IPS-NIHi7 (cell line): ENCODE measurements around the gene CTF1.
"Not testable (repeated sequence)": the region's sequence is repeated elsewhere in the genome, so short reads cannot be mapped to it uniquely, and the experiment has no call there.

Source experiments
- DNase-seq: peaks from one replicate; pipeline ENCODE4 v3.0.0; 2012; ENCODE audit warnings: mixed read lengths; ENCODE audit errors: extremely low spot score

The CTF1 gene, protein sequence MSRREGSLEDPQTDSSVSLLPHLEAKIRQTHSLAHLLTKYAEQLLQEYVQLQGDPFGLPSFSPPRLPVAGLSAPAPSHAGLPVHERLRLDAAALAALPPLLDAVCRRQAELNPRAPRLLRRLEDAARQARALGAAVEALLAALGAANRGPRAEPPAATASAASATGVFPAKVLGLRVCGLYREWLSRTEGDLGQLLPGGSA

DNA sequence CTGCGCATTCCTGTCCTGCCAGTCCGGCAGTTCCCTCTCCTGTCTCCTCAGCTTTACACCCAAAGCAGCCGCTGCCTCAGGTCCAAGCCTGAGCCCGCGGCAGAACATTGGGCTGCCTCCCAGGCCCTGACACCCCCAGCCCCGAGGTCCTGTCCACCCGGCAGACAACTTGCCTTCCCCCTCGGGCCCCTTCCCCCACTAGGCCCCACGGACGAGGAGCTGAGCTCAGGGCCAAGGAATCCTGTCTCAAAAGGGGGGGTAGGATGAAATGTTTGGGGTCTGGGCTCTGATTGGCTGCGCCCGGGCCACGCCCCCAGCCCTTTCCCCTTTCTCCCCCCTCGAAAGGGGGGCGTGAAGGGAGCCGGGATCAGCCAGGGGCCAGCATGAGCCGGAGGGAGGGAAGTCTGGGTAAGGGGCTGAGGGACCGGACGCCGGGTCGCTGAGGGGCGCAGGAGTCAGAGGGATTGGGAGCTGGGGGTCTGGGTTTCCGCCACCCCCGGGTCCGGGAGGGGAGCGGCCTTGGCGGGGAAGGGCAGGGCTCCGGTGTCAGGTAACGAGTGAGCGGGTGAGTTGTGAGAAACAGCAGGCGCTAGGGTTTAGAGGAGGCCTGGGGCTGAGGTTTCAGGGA, at the start of gene CTF1:
Gene CTF1 (plus strand): TSS at position 354 of the 628 bp plus-strand sequence. CDS start 30 bp downstream, at position 384.
- DNase-seq, result peak; percentile 77

DNA sequence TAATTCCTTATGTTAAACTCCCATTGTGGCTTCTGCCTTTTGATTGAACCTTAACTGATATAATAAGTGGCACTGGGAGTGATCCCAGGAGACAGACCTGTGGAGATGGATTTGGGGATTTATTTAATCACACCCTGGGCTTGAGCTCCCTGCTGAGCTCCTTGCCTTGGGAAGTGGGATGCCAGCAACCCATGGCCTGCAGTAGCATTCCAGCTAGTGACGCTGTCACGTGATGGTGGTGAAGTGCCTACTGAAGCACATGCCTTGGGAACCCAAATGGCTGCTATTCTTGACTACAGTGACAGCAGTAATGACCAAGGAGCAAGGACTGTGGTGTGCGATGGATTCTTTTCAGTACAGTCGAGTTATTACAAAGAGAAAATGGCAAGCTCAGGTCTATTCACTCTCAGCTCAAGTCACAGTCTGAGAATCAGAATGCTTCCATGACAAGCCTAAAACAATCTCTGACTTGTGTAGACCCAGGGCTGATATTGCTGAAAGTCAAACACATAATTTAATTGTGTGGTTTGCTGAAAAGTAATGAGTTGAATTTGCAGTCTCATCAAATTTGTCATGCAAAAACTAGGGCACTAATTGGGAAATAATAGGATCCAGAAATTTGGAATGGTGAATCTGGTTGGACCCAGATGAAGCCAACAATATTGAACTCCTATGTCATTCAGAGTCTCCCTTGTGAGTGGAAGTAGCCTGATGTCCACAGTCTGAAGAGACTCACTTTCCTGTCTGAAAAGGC, 49.6 kb upstream of the CTF1 start:
- no peak for DNase-seq

DNA sequence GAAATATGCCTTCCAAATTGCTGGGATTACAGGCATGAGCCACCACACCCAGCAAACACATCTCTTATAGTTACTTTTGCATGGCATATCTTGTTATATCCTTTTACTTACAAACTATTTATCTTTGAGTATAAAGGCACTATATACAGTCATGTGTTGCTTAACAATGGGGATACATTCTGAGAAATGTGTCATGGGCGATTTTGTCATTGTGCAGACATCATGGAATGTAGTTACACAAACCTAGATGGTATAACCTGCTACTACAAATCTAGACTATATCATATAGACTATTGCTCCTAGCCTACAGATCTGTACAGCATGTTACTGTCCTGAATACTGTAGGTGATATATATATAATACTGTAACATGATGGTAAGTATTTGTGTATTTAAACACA, 46.2 kb upstream of the CTF1 start:
- DNase-seq, result no peak

DNA sequence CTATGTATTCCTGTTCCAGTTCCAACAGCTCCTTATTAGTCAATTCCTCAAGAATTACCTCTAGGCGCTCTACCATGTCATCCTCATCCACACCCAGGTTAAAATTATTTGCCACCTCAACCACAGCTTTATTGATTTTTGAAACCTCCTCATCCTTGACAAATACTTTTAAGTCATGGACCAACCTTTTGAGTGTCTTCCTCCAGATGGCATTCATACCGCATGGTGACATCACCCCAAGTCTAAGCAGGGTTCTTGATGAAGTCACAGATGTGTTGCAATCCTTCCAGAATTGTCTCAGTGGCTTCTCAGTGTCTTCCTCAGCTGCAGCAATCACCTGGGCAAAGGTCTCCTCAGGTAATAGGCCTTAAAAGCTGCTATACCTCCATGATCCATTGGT, 42.7 kb upstream of the CTF1 start:
- DNase-seq, result no peak

DNA sequence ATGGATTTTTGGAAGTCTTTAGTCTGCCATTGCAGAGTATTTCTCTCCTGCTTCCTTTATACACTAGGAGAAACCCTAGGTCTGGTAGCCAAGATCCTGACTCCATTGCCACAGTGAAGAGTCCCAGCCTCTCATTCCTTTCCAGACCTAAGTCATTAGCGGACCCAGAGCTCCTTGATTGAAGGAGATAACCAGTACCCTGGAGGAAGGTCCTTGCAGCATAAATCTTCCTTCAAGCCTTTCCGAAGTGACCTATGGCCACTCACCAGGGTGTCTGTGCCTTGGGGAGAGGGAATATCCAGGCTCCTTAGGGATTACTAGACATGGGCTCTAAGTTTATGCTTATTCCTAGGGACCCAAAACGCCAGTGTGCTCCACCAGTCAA, 38.3 kb upstream of the CTF1 start:
- no peak for DNase-seq

DNA sequence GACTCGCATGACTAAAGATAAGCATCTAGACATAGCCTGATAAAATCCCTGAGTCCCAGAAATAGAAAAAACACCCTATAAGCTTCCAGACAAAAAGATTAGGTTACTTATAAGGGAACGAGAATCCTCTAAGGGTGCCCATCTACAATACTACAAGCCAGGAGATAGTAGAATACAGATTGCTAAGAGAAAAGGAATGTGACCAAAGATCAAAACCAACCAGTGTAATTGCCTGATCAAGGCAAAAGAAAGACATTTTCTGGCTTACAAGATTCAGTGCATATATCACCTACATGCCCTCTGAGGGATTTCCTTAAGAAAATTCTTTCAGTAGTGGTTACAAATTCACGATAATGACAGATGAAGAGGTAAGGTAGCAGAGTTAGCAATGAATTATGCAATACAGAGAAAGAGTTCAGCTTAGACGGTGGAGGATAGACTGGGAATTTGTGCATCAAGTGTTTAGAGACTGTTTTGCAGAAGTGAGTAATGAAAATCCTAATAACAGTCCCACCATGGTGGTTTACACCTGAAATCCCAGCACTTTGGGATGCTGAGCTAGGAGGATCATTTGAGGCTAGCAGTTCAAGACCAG, 37.5 kb upstream of the CTF1 start:
- no peak for DNase-seq

DNA sequence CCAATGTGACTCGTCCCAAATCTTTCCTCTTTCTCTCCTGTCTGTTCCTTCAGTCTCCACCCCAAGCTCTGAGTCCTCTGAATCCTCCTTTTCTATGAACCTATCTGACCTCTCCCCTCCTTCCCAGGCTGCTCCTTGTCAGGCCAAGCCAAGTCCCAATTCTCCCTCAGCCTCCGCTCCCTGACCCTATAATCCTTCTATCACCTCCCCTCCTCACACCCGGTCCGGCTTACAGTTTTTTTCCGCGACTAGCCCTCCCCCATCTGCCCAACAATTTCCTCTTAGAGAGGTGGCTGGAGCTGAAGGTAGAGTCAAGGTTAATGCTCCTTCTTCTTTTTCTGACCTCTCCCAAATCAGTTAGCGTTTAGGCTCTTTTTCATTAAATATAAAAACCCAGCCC, 35.7 kb upstream of the CTF1 start:
- DNase-seq, result not testable (repeated sequence)

DNA sequence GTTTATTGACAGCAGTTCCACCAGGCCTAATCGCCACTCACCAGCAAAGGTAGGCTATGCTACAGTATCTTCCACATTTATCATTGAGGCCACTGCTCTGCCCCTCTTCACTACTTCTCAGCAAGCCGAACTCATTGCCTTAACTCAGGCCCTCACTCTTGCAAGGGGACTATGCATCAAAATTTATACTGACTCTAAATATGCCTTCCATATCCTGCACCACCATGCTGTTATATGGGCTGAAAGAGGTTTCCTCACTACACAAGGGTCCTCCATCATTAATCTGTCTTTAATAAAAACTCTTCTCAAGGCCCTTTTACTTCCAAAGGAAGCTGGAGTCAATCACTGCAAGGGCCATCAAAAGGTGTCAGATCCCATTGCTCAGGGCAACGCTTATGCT, 33.2 kb upstream of the CTF1 start:
- not testable (repeated sequence) for DNase-seq

DNA sequence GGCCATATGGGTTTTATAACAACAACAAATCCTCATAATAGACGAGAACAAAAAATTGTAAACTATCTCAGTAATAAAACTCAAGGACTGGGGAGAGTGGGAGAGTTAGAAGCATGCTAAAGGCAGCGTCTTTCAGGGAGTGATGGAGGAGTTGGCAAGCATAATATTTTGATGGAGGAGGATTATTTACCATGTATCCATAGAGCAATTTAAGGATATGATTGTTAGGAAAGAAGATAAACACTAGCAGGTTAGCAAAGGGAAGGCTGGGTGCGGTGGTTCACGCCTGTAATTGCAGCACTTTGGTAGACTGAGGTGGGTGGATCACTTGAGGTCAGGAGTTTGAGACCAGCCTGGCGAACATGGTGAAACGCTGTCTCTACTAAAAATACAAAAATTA, 30.4 kb upstream of the CTF1 start:
- DNase-seq, result no peak

DNA sequence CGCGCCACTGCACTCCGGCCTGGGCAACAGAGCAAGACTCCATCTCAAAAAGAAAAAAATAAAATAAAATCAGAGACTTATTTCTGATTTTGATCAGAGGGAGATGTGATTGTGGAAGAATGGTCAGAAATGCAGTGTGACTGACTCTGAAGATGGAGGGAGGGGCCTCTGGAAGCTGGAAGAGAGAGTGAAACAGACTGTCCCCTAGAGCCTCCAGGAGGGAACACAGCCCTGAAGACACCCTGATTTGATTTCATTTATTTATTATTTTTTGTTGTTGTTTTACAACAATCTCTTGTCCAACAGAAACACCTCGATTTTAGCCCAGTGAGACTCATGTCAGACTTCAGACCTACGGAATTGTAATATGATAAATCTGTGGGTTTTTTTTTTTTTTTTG, 28.7 kb upstream of the CTF1 start:
- no peak for DNase-seq

DNA sequence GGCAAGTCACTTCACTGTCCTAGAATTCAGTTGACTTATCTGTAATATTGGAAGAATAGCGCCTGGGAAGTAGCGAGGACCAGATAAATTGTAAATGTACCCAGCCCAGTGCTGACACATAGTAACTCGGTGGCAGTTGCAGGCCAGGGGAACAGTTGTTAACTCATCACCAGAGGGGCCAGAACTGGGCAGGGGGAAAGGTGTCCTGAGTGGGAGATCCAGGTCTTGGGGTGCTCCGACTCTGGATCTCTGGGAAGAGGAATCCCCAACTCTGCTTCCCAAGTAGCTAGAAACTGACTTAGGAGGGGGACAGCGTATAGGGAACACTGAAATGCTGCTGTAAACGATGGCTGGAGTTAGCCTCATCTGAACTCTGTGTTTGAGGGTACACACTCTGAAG, 25.5 kb upstream of the CTF1 start:
- no peak for DNase-seq

DNA sequence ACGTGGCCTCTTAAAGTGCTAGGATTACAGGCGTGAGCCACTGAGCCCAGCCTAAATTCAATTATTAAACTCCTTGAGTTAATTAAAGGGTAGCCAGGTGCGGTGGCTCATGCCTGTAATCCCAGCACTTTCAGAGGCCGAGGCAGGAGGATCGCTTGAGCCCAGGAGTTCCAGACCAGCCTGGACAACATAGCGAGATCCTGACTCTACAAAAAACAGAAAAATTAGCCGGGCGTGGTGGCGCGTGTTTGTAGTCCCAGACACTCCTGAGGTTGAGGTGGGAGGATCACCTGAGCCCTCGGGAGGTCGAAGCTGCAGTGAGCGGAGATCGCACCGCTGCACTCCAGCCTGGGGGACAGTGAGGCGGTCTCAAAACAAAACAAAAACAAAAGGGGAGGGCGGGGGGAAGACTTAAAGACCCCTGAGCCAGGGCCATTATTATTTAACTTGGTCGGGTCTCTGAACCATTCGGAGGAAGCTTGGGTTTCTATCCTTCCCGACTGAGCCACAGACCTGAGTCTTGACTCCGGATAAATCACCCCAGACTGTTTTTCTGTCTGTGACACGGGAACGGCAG, 22.1 kb upstream of the CTF1 start:
- DNase-seq, result peak; percentile 34

DNA sequence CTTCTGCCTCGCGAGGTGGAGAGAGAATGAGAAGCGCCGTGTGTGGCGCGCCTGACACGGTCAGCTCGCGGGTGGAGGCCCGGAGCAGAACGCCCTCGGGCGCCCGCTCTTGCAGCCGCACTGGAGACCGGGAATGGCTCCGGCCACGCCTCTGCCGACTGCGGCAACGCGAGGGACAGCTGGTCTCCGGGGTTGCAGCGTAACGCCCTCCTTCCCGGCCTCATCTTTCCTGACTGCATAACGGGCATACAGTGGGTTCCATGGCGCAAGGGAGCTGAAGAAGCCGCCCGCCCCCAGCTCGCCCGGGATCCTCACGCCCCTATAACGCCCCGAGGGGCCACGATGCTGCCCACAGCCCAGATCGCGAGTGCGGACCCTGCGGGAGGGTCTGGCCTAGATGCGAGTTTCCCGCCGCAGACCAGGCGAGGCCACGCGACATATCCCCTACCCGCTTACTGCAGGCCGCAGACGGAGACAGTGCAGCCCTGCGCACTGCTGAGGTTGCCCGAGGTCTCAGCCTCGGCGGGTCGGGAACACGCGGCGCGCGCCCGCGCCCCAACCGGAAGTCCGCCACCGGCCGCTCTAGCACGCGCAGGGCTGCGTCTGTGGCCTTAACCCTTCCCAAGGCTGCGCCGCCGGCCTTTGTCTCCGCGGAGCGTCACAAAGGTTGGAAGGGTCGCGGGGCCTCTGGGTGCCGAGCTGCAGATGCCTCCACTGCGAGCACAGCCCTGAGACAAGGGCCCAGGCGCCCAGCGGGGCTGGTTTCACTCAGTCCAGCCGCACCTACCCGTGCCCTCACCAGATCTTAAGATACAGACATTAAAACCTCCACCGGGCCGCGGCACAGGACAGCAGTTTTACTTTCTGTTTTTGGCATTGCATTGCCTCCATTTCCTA, 21.3 kb upstream of the CTF1 start:
- DNase-seq, result peak; percentile 93

DNA sequence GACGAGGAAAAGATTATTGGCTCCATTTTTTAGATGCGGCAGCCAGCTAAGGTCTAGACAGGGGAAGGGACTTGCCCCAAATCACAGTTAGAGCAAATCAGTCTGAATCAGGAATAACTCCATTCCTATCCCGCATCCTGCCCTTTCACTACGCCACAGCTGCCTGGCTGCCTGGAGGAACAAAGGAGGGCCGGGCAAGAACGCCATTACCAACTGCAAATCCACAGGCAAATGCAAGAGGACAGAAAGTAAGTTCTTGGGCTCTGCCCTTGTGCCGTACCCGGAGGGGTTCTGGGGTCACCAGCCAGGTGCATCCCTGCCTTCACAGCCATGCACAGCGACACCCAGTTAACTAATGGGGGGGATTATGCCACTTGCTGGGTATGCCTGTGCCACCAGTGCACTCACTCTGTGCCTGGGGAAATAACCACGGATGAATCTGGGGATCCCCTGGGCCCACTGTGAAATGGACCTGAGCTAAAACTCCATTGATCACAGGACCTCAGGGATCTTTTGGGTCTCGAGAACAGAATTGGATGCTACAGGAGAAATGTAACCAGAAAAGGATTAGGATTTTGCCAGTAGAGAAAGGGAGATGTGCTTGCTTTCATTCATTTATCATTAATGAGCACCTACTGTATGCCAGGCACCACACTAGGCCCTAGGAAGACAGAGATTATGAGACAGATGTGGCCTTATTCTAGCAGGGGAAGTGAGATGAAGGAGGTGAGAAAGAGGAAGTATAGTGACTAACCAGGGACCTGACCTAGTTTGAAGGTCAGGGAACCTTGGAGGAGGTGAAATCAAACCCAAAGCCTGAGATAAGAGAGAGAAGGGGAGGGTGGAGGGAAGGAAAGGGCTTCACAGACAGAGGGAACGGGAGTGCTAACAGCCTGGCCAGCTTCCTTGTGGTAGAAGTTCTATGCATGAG, 20.3 kb upstream of the CTF1 start:
- no peak for DNase-seq

DNA sequence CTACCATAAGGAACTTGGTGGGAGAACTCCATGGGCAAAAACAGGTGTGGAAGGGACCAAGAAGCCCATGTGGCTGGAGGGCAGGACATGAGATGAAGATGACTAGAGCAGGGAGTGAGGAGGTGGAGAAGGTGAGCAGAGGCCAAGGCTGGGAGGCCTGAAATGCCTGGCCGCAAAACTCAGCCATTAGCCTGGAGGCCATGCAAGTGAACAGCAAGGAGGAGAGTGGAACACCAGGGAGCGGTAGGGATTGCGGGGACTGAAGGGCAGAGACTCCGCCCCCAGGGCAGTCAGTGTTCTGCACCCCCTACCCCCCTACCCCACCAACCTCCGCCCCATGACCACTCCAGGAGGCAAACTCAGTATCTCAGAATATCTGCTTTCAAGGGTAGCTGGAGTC, 19.5 kb upstream of the CTF1 start:
- peak; percentile 55 for DNase-seq

DNA sequence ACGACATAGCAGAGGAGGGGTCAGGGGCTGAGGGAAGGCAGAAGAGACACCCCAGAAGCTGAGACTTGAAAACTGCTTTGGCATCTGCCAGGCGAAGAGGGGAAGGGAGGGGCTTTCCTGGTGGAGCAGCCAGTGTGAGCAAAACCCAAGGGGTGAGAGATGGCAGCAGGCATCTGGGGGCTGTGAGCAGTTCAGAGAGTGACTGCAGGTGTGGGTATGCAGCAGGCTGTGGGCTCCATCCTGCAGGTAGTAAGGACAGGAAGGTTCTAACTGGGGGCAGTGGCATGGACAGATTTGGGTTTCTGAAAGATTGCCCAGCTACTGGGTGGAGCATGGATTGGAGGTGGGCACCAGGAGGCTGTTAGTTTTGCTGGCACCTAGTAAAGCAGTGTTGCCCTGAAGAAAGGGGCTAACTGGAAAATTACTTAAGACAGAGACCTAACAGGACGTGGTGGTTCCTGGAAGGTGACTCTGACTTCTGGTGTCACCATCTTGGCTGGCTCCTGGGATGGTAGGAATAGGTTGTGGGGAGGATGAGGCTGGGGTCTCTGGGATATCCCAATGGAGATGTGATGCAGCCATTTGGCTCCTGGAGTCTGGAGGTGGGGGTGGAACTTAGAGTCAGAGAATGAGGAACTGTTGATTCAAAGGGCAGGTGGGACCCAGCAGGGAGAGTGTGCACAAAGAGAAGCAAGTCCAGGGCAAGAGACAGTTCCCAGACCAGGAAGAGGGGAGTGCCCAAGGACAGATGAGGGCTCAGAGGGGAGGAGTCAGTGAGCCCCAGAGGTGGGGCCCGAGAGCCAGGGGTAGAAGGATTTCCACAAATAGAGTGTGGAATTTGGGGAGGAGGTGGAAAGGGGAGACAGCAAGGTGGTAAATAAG, 13.7 kb upstream of the CTF1 start:
- DNase-seq, result no peak

DNA sequence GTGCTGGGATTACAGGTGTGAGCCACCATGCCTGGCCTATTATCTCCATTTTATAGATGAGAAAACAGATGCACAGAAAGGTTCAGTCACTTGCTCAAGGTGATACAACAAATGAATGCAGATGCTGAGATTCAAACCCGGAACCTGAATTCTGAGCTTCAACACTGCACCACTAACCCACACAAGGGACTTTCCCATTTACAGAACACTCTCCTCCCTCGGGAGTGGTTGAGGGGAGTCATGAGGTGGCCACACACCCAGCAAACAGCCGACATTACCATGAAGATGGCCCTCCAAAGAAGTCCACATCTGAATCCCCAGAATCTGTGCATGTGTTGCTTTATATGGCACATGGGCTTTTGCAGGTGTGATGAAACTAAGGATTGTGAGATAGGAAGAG, 11.7 kb upstream of the CTF1 start:
- DNase-seq, result no peak

DNA sequence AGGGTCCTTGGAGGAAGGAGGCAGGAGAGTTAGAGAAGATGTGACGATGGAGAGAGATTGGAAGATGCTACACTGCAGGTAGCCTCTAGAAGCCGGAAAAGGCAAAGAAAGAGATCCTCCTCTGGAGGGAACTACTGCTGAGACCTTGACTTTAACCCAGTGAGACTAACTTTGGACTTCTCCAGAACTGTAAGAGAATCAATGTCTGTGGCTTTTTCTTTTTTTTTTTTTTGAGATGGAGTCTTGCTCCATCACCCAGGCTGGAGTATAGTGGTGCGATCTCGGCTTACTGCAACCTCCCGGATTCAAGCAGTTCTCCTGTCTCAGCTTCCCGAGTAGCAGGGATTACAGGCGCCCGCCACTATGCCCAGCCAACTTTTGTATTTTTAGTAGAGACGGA, 11.2 kb upstream of the CTF1 start:
- DNase-seq, result no peak

DNA sequence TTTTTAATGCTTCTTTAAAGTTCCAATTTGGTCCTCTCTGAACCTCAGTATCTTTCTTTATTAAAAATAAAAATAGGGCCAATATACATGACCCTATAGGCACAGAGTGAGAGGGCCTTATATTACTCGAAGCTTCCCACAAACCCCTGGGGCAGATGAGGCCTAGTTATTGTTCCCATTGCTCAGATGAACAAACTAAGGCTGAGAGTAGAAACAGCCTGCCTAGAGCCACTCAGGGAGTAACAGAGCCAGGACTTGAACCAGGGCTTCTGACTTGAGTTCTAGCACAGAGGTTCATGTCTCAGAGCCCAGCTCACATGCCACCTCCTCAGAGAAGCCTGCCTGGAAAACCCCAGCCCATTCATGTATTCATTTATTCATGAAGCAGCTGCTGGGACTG, 10.3 kb upstream of the CTF1 start:
- DNase-seq, result no peak
